COLO668 (cell line): ENCODE measurements around the gene UBA3.

Experiments used
- DNase-seq: peaks from one replicate; lab custom pipeline; 2025; ENCODE audit not compliant: unreplicated experiment; lab: John Stamatoyannopoulos, UW

Gene UBA3

GRCh38 chr3:69099576-69099975, 19.4 kb upstream of the UBA3 start:
- no peak for DNase-seq

GRCh38 chr3:69097407-69098086, 17.4 kb upstream of the UBA3 start:
- DNase-seq = no peak

DNA sequence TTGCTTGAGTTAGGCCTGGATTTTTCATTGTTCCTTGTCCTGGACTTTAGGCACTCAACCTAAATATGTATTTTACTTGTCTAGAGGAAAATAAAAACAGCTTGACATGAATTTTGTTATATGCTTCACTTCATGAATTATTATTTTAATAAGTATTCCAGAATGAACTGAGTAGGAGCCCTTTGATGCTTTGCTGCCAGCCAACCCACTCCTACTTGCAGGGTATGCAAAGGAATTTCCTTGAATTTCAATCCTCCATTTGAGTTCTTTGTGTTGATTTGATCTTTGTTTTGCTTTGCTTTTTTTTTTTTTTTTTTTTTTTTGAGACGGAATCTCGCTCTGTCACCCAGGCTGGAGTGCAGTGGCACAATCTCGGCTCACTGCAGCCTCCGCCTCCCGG, 16.1 kb upstream of the UBA3 start:
- no peak for DNase-seq

DNA sequence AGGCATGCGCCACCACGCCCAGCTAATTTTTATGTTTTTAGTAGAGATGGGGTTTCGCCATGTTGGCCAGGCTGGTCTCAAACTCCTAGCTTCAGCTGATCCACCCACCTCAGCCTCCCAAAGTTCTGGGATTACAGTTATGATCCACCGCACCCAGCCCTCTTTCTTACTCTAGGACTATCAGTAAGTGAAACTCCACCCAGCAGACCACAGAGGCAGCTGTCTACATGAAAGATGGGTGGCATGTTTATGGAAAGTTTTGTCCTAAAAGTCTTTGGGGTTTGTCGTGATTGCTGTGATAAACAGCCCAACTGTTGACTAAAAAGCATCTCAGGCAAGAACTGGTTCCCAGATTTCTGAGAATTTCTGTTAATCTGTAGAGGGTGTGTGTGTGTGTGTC, 15.5 kb upstream of the UBA3 start:
- DNase-seq = no peak

DNA sequence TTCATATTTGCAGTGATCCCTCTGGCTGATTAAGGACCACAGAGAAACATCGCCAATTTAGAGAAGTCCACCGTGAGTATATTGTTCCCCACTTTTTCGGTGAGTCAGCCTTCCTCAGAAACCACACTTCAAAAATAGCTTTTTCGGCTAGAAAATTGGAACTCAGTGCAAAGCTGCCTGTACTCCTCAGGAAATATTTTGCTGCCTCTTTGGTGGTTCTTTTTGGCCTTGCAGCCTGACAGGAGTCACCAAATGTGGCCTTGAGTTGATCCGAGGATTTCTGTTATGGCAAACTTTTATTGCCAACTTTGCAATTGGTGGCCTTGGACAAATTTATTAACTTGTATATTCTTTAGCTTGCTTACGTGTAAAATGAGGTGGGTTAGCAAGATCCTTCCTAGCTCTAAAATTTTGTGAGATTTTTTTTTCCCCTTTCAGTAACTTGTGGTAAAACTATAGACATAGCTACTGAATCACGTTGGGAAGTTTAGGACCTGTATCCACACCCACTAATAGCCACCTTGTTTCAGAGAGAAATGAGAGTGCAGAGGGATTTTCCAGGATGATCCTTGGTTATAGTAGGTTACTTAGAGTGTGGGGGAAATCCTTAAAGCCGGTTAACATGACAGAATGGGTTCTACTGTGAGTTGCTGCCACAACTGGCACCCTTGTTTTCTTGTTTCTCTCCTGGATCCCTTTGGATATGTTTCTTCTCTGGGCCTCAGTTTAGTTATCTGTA, 14.5 kb upstream of the UBA3 start:
- DNase-seq = no peak

DNA sequence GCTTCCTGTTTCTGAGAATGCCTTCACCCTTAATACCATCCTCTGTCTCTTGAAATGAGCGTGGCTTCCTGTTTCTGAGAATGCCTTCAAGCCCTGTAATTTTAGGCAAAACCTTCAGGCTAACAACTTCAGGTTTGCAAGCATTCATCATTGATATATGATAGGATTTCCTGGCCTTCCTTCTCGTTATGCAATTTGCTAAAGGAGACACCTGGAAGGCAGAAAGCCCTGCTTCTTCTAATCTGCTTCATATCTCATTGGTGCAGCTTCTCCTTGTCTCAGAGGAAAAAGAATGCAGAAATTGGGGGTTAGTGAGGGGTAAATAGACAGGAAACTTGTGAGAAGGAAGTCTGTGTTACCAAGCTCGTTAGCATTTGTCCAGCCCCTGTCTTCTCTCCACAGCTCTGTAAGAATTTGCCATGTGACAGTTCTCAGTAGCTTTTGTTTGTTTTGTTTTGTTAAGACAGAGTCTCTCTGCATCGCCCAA, 11.9 kb upstream of the UBA3 start:
- no peak for DNase-seq

DNA sequence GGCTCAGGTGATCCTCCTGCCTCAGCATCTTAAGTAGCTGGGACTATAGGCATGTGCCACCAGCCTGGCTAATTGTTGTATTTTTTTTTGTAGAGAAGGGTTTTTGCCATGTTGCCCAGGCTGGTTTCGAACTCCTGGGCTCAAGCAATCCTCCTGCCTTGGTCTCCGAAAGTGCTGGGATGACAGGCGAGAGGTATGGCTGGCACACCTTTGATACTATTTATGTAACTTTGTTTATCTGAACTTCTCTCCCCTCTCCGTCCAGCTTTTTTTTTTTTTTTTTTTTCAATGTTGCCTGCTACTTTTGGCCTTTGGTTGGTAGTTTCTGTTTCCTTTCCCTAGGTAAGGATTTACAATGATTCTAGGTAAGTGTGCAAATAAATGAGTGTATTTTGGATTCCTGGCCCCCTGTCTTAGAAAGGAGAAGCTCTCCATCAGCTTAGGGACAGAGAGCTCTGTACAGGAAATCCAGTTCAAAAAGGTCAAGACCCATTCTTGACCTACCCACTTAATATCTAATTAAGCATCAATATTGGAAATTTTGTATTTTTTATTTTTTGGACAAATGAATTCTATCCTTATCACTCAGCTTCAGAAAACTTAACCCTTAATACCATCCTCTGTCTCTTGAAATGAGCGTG, 11.3 kb upstream of the UBA3 start:
- no peak for DNase-seq

DNA sequence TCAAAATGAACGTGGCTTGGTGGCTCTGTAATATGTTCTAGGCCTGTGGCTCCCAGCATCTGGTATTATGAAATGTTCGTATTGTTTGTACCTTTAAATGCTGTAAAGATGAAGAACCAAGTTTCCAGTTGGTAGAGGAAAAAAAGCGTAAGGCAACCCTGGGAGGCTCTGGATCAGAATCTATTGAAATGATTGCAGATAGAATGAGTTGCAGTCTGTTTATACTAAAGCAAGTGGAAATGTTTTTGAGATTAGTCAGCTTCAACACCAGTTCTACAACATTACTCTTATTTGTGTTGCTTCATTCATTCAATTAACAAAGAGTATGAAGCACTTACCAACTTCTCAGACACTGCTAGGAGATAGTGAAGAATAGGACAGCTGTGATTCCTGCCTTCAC, 9.9 kb upstream of the UBA3 start:
- DNase-seq = no peak

GRCh38 chr3:69088063-69088462, 7.9 kb upstream of the UBA3 start:
- no peak for DNase-seq

DNA sequence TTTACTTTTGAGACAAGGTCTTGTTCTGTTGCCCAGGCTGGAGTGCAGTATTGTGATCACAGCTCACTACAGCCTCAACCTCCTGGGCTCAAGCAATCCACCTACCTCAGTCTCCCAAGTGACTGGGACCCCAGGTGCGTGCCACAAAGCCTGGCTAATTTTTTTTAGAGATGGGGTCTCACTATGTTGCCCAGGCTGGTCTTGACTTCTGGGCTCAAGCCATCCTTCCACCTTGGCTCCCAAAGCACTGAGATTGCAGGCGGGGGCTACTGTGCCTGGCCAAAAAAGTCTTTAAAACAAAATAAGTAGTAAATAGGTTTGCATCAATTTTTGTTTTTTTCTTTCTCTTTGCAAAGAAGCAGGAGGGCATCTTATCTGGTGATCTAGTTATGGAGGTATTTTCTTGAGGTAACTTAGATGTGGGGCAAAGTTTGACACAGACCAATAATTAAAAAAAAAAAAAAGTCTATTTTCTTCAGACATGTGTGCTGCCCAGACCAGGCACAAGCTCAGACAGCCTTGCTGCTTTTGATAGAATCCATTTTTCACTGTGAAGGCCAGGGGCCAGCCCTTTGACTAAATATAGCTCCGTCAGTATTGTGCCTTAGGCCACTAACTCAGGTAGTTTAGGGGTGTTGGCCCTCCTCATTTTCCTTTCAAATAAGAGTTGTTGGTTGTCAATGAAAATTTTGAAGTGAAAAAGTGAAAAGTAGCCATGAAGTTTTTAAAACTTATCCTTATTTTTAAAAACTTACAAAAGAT, 7.0 kb upstream of the UBA3 start:
- no peak for DNase-seq

- peak; percentile 49 for DNase-seq
Measured at GRCh38 chr3:69085833-69086722, 5.9 kb upstream of the UBA3 start.

- peak; percentile 7 for DNase-seq
Measured at GRCh38 chr3:69085168-69085832, 5.1 kb upstream of the UBA3 start.

- DNase-seq = peak; percentile 78
Measured at GRCh38 chr3:69084326-69085167, 4.4 kb upstream of the UBA3 start, which contains the start of gene ARL6IP5. Gene ARL6IP5 (plus strand): TSS chr3:69084937. CDS start chr3:69085048, 111 bp downstream.

DNA sequence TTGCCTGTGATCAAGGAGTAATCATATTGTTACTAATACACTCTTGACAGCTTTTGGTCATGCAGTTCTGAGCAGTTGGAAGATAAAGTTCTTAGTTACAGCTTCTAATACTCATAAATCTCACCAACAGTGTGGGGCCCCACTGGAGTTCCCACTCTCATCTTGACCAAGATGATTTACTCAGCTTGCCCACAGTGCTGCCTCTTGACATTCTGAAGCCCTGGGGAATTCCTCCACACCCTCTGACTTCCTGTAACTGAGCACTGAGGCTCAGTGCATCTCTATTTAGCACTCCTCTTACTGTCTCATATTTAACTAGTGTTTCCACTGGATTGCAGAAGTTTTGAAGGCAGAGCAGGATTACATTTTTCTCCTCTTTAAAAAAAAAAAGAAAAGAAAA, 2.6 kb upstream of the UBA3 start:
- DNase-seq = no peak

- DNase-seq = no peak
Measured at GRCh38 chr3:69082361-69082760, 2.2 kb upstream of the UBA3 start.

DNA sequence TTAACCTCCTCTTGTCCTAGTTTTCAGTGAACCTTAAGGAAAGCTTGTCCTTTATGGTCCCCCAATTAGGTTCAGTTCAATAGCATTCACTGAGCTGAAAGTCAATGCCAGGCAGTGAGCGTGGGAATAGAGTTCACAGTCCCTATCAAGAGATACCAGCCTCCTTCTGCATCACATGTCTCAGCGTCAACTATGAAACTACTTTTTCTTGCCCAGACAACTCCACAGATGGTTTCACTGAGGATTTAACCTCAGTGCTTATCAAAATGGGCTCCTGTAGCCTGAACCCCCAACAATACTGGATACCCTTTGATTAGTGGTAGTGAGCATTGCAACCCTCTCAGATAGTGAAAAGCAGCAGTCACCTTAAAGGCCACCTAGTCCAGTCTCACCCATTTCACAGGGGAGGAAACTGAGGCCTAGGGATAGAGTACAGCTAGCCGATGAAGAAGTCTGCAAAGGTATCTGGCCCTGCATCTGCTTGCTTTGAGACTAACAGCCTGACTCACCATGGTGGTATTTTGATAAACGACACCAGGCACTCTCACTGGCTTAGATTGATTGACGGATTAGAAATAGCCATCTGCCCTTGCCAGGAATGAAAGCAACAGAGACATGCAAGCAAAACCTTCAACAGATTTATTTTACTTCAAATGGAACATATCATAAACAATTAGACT, 1.6 kb upstream of the UBA3 start:
- DNase-seq = no peak

DNA sequence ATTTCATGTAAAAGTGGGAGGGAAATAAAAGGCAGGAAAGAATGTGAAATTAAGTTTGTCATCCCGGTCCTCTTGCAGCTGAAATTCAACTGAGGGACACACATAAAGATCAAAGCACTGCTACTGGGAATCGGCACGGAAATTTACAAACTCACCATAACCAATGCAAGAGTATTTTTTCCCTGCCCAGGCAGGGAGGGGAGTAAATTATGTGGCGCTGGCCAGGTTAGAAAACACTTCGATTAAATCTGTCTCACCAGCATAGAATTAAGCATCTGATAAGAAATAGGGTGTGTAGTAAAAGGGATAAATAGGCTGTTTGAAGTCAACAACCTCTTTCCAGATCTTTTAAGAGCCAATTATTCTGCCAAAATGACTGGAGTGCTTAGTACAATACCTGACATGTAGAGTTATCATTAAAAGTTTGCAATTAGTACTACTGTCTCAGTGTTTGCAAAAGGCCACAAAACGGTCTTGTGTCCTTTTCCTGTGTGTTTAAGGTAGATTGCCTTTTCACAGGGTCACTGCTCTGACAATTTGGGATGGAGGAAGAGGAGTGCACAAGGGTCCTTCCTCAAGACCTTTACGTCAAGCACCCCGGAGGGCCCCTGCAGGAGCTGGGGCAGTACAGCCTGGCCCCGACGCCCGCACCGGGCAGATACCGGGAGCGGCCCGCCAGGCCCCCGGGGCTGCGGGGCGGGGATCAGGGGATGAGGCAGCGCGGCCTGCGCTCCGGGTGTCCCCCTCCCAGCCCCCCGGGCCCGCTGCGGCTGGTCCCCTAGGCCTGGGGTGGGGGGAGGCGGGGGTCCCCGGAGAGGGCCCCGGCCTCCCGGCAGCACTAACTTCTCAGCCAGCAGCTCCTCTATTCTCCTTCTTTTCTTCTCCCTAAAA, 651 bp downstream of the UBA3 start:
- DNase-seq = peak; percentile 17
